Cardiac septum (tissue), 1 donor: ENCODE measurements around the gene ARHGAP18. TPM values are rescaled to one million over a fixed set of nuclear protein-coding genes. Genes with fewer than 3 reads are reported as not detected.

Experiments
- DNase-seq: peaks from one replicate; pipeline ENCODE4 v3.0.0-alpha.2; 2020; ENCODE audit warnings: low spot score
- intact Hi-C: fragments of 100-400 bp; cut with DNase I; formaldehyde crosslinking; loops from one replicate; pipeline ENCODE4 v1.14.0; 2022
- total RNA-seq: library from RNA; stranded (reverse); fragmentation: NEBNext Ultra II Directional; extraction: Animal tissue kit (Norgen Biotek cat#: 25700); gene quantifications from one replicate; pipeline ENCODE4 v1.2.1, GENCODE V29; 2021
- donor health status: DM: no; HTN: no; CAD: no.

Gene ARHGAP18
- total RNA-seq, 1 donor from 2014 or later, result 3.5 TPM

DNA sequence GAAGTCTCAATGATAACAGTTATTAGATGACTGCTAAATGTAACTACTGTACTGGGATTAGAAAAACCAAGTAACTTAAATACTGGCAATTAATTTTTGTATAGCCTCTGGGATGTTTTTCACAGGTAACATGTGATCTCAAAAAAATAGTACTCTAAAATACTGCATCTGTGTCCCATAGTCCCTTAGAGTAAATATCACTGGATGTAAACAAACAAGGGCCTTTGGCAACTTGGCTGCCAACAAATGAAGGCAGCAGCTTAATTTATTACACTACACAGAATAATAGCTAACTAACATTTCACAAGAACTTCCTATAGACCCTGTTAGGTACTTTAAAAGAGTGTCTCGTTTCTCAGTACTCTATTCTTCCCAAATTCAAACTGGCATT, 14.0 kb downstream of the ARHGAP18 start:
- DNase-seq, result no peak
- intact Hi-C loops, result no loop called here

DNA sequence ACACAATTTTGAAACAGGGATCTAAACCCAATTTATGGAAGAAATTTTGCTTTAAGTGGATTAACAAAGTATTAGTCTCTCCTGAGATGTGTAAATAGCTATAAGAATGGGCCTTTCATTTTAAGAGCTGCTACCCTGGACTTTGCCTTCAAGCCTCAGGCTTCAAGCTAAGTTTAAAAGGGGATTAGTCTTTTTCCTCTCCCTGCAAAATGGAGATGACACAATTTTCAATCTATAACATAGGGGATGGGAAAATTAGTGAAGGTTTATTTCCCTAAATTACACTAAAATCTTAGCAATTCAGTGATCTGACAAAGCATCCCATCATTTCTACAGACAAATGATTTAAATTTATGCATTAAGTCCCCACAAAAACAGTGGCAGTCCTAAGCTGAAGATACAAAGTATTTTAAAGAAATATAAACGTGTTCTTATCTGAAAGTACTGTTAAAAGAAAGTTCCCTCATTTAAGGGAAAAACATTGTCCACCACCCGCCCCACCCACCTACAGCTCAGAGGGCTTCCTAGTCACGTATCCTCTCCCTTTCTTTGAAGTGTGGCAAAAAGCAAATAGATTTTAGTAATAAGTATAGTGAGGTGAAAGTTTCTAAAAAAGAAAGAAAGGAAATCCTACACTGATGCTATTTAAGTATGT, 14.5 kb downstream of the ARHGAP18 start:
- no peak for DNase-seq
- intact Hi-C loops, result no loop called here

GRCh38 chr6:129694036-129694435, 15.9 kb downstream of the ARHGAP18 start:
- no peak for DNase-seq
- intact Hi-C loops, result no loop called here

GRCh38 chr6:129692467-129692866, 17.5 kb downstream of the ARHGAP18 start:
- intact Hi-C loops, result no loop called here
- DNase-seq, result no peak

- DNase-seq, result no peak
- intact Hi-C loops, result no loop called here
Measured at GRCh38 chr6:129691709-129692108, 18.3 kb downstream of the ARHGAP18 start.

DNA sequence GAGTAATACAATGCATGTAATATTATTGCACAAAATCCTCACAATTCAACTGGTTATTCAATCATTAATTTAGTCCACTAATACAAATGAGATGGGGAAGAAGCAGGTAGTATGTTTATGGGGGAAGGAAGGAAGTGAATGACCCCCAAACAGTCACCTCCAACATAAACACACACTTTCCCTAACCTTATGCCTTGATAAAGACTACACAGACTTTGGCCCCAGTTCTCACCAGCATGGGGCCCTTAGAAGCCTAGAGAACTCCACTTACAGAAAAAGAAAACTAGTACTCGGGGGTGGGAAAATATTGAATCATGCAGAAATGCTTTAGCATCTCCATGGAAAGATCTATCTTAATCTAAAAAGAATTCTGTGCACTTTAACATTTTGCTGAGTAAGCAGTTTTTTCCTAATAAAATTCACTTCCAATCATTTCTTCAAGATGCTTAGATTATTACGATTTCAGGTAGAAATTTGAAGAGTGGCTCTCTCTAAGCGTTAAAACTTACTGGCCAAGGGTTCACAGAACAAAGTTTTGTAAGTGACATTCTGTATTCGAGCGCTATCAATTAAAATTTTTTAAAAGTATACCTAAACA, 18.8 kb downstream of the ARHGAP18 start:
- intact Hi-C loops, result no loop called here
- DNase-seq, result no peak

DNA sequence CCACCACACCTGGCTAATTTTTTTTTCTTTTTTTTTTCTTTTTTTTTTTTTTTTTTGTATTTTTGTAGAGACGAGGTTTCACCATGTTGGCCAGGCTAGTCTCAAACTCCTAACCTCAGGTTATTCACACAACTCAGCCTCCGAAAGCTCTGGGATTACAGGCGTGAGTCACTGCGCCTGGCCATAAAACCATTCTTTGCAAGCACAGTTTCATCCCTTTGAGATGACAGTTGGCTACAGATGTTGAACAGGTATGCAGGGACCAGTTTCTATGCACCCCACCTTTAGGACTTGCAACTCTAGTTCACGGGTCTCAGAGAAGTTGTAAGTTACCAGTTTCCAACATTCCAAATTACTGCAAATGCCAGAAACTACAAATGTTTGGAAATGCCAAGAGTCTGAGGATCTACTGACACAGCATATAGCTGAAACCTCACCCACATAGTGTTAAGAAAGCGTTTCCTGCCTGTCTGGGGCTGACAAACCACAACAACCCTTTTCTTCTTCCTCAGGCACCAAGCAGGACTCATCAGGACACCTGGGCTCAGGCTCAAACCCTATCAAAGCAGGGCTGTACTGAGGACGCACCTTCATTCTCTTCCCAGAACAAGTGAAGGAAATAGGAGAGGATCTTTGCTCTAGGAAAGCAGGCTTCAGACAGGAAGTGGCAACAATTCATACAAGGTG, 22.9 kb downstream of the ARHGAP18 start:
- intact Hi-C loops, result no loop called here
- no peak for DNase-seq

DNA sequence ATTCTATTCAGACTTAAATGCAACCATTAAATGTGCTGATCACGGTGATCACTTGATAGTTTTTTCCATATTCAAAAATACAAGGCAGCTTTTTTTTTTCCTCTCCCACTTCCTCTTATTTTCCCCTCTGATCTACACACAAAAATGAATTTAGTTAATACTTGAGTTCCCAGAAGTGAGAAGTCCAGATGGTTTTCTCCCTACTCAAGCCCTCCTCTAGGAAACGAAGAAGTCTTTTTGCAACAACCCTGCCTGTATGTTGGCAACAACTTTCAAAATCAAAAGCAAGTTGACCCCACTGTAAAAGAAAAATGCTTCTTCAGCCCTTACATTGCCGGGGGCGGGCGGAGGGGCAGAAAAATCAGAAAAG, 24.3 kb downstream of the ARHGAP18 start:
- intact Hi-C loops, result no loop called here
- no peak for DNase-seq

GRCh38 chr6:129684903-129685661, 24.9 kb downstream of the ARHGAP18 start:
- no peak for DNase-seq

DNA sequence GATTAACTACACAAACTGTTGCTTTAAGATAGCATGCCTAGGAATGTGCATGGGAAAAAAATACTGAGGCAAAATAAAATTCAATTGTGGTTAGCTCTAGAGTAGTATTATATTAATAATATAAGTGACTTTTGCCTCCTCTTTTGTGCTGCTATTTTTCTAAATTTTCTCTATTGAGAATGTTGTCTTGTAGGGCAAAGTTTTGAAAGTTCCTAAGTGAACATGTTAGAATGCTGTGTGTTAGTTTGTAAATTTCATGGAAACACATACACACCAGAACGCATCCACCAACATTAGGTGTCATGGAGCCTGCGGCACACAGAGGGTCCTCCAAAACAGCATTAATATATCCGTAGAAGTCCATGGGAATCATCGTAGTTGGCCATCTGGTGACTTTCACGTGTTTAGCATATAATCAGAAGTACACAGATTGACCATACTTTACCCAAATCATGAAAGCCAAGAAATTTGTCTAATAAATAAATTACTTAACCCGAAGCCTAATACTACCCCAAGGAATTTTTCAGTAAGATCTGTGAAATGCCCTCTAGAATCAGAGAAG, 25.6 kb downstream of the ARHGAP18 start:
- intact Hi-C loops, result loop anchor here (5.0 kb wide), 1 partner anchor 37 kb away; no protein-coding TSS in a partner anchor
- no peak for DNase-seq

More at GRCh38 chr6:129684903-129685661, 24.9 kb downstream of the ARHGAP18 start:
- intact Hi-C loops, result loop anchor here (5.0 kb wide), 1 partner anchor 38 kb away; no protein-coding TSS in a partner anchor

DNA sequence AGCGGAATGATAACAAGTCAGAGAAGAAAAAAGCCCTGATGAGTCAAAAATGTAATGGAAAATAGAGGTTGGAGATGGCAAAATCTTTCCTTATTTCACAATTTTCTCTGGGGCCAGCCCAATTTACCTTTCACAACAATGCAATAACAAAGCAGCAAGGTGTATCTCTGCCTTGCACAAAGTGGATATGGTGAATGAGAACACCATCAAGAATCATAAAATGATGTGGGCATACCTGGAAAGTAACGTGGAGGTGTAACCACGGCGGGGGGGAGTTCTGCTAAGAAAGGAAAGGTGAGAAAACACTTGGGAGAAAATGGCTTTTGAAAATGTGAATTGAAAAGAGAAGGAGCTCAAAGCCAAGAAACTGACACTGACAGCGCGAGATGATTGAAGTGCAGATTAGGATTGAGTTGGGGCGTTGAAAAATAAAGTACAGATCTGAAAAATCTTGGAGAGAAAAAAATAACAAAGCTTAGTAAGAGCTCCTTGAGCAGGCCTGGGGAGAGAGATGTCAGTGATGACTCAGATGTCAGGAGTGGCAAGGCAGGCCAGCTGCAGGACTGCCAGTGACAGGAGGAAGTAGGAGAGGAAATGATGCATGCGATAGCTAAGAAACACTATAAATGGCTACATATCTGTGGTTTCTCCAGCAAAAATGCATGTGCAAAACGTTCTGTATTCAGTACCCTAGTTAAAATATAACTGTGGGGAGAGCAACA, 26.2 kb downstream of the ARHGAP18 start:
- DNase-seq, result peak; percentile 88
- intact Hi-C loops, result loop anchor here (5.0 kb wide), 1 partner anchor 36 kb away; no protein-coding TSS in a partner anchor

GRCh38 chr6:129681913-129682205, 28.1 kb downstream of the ARHGAP18 start:
- DNase-seq, result no peak
- intact Hi-C loops, result loop anchor here (5.0 kb wide), 1 partner anchor 35 kb away; no protein-coding TSS in a partner anchor

GRCh38 chr6:129680633-129681032, 29.3 kb downstream of the ARHGAP18 start:
- DNase-seq, result no peak
- intact Hi-C loops, result loop anchor here (5.0 kb wide), 1 partner anchor 33 kb away; no protein-coding TSS in a partner anchor

DNA sequence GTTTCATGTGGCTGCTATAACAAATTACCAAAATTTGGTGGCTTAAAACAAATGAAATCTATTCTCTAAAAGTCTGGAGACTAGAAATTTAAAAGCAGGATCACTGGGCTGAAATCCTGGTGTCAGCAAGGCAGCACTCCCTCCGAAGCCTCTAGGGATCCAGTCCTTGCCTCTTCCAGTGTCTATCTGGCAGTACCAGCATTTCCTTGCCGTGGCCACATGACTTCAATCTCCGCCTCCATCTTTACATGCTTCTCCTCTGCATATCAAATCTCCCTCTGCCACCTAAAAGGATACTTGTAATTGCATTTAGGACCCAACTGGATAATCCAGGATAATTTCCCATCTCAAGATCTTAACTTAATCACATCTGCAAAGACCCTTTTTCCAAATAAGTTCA, 30.2 kb downstream of the ARHGAP18 start:
- no peak for DNase-seq

GRCh38 chr6:129679275-129679674, 30.7 kb downstream of the ARHGAP18 start:
- intact Hi-C loops, result no loop called here
- no peak for DNase-seq

More for the DNA sequence above, 30.2 kb downstream of the ARHGAP18 start:
- intact Hi-C loops, result loop anchor here (5.0 kb wide), 1 partner anchor 32 kb away; no protein-coding TSS in a partner anchor

- no peak for DNase-seq
- intact Hi-C loops, result no loop called here
Measured at GRCh38 chr6:129678463-129678862, 31.5 kb downstream of the ARHGAP18 start.

DNA sequence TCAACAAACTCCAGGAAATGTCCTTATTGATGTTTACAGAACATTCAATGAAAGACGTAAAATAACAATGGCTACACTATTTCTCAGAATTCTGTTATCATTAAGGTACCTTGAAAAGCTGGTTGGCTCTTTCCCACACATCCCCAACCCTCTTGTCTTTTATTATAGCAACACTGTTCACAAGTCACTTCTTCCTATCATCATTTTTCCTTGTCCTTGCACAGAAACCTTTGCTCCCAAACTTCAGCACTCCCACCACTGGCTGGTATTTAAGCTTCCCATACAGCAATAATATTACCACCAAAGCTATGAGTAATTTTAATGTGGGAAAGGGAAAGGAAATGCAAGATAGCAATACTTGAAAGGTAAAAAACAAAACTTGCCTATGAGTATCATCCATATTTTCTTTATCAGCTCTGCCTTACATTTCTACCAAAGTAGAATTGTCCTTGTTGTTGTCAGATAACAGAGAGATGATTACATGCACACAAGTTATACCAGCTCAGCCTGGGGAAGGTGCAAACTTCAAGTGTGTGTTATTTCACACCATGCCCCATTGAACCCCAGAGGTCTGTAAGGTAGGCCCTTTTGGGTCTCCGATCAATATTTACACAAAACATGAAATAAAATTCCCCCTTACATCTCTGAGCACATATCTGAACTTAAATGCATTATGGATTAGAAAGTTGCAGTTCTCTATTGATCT, 32.2 kb downstream of the ARHGAP18 start:
- intact Hi-C loops, result no loop called here
- no peak for DNase-seq

DNA sequence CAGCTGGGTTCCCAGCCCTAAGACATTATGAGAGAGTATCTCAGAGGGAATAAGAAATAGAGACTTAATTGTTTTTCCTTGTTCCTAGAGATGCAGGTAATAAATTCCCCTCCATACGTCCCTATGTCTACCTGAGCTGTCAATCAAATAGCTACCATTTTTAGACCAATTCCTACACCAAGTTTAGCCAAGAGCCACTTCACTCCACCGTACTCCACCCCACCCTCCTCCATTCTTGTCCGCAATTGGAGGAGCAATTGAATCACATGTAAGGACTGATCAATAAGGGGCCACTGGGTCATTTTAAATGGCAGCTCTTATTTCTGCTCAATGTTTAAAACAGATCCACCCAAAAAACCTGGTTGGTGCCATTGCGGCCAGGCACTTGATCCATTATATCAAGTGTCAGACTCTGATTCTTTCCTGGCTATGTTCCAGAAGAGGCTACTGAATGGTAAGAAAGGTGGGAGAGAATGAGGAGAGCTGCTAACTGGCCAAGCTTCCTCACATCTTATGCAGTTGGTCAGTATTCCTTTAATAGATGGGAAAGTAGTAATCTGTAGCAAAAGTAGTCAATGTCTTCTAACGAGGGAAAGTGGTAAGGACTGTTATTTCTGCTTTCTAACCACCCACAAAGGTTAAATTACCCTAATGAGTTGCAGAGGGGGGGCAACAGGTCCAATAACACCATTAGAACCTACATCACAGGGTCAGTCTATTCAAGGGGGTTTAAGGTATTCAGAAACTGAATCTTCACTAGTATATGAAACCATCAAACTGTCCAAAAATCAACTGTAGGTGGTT, 34.1 kb downstream of the ARHGAP18 start:
- intact Hi-C loops, result no loop called here
- no peak for DNase-seq
